DOHH2 (cell line): Measurements from ENCODE around the gene CCDC102A.

Source experiments
- H3F3A ChIP-seq: fragments of 200-600 bp; sonication (generic), shearing (Covaris generic); 2 replicates; pipeline ENCODE4 v1.6.0; 2016; ENCODE audit warnings: antibody characterized with exemption, mild to moderate bottlenecking; ENCODE audit not compliant: control insufficient read depth, insufficient read depth
- H3K27ac ChIP-seq: fragments of 200-600 bp; sonication (generic); 2 replicates; pipeline ENCODE4 v1.5.1; 2014; ENCODE audit warnings: low read depth, mild to moderate bottlenecking, low read length, moderate library complexity
- H3K27me3 ChIP-seq: fragments of 200-600 bp; sonication (generic); 2 replicates; pipeline ENCODE4 v1.6.1; 2014; ENCODE audit warnings: mild to moderate bottlenecking, low read length, mixed read lengths; ENCODE audit not compliant: control insufficient read depth
- H3K36me3 ChIP-seq: fragments of 200-600 bp; sonication (generic); 2 replicates; pipeline ENCODE4 v1.6.1; 2014; ENCODE audit warnings: mild to moderate bottlenecking, low read length, moderate library complexity, mixed read lengths; ENCODE audit not compliant: control insufficient read depth
- H3K4me1 ChIP-seq: fragments of 200-600 bp; sonication (generic); 2 replicates; pipeline ENCODE4 v1.6.1; 2014; ENCODE audit warnings: mild to moderate bottlenecking, low read length, mixed read lengths; ENCODE audit not compliant: control insufficient read depth
- H3K4me2 ChIP-seq: fragments of 200-600 bp; sonication (generic); 2 replicates; pipeline ENCODE4 v1.6.0; 2014; ENCODE audit warnings: mild to moderate bottlenecking, low read length, moderate library complexity
- H3K4me3 ChIP-seq: fragments of 200-600 bp; sonication (generic); 2 replicates; pipeline ENCODE4 v1.5.1; 2014; ENCODE audit warnings: mild to moderate bottlenecking, low read length, mixed read lengths
- H3K79me2 ChIP-seq: fragments of 200-600 bp; sonication (generic); 2 replicates; pipeline ENCODE4 v1.6.1; 2014; ENCODE audit warnings: mild to moderate bottlenecking, low read length, mixed read lengths; ENCODE audit not compliant: control insufficient read depth
- H3K9me2 ChIP-seq: fragments of 200-600 bp; sonication (generic); replicated peaks from 2 replicates; pipeline ENCODE4 v1.6.1; 2014; ENCODE audit warnings: mild to moderate bottlenecking, low read length, mixed read lengths; ENCODE audit not compliant: control insufficient read depth
- H3K9me3 ChIP-seq: fragments of 200-600 bp; sonication (generic); 2 replicates; pipeline ENCODE4 v1.6.1; 2014; ENCODE audit warnings: antibody characterized with exemption, low read length, mixed read lengths; ENCODE audit not compliant: control insufficient read depth, insufficient read depth
- H4K20me1 ChIP-seq: fragments of 200-600 bp; sonication (generic); 2 replicates; pipeline ENCODE4 v1.6.0; 2014; ENCODE audit warnings: low read depth, mild to moderate bottlenecking, antibody characterized with exemption, low read length, moderate library complexity; ENCODE audit not compliant: control insufficient read depth, insufficient read depth
- EZH2phosphoT487 ChIP-seq: fragments of 200-600 bp; sonication (generic); IDR thresholded peaks from 2 replicates; pipeline ENCODE4 v1.6.1; 2017; ENCODE audit warnings: borderline replicate concordance, mild to moderate bottlenecking, antibody characterized with exemption, low read length, moderate library complexity, mixed read lengths
- TF ChIP-seq, protein P1 (sequence below): fragments of 200-600 bp; sonication (generic); IDR thresholded peaks from one replicate; pipeline ENCODE4 v1.5.1; 2014; ENCODE audit warnings: antibody characterized with exemption, mild to moderate bottlenecking, low read depth, low read length; ENCODE audit not compliant: poor library complexity, severe bottlenecking

CCDC102A gene

DNA sequence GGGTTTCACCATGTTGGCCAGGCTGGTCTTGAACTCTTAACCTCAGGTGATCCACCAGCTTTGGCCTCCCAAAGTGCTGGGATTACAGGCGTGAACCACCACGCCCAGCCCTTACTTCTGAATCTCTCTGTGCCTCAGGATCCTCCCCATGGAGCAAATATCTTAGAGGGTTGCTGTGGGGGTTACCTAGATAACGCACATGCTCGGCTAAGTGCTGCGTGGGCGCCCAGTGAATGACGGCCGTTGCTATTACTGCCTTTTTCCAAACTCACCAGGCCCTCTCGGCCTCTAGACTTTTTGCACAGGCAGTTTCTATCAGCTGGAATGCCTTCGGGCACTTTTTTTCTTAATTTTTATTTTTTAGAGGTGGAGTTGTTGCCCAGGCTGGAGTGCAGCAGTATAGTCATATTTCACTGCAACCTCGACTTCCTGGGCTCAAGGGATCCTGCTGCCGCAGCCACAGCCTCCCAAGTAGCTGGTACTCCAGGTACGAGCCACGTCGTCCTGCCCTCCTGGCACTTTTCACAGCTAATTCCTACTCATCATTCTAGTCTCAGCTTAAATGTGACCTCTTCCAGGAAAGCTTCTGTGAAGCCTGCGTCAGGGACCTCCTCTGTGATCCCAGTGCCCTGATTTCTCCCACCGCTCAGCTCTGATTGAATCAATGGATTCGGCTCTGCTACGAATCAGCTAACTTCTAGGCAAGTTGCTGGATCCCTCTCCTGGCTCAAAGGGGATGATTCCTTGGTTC lies 8.6 kb downstream of the CCDC102A start:
- no peak overlapping the region for H3K4me2 ChIP-seq

DNA sequence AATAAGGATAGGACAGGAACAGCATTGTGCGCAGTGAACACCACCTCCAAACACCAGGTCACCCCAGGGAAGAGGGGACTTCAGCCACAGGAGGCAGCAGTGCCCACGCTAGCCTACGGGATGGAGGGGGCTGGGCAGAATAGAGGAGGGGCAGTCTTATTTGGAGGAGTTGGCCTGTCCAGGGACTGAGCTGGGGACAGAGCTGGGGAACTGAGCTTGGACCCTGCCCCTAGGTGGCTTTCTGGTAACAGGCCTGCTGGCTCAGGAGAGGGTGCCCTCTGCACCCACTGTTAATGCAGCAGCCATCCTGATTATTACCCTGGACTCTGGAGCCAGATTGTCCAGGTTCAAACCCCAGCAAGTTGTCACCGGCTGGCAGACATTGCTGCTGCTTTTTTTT lies 9.3 kb downstream of the CCDC102A start:
- Histone ChIP-seq H3F3A (peaks cover 20% of the 10 kb centered on the region), H3K9me2 (no peaks in the 10 kb centered on the region), H3K9me3 (no peaks in the 10 kb centered on the region), H3K79me2 (no peaks in the 10 kb centered on the region), H4K20me1 (no peaks in the 10 kb centered on the region), H3K36me3 (peaks cover 4% of the 10 kb centered on the region; the same call in 1 of the 2 replicates), H3K27me3 (no peaks in the 10 kb centered on the region), H3K4me1 (peaks cover 59% of the 10 kb centered on the region), H3K27ac (no peak overlapping the region), H3K4me2 (no peak overlapping the region), H3K4me3 (no peak overlapping the region)
- TF ChIP-seq, protein P1, sequence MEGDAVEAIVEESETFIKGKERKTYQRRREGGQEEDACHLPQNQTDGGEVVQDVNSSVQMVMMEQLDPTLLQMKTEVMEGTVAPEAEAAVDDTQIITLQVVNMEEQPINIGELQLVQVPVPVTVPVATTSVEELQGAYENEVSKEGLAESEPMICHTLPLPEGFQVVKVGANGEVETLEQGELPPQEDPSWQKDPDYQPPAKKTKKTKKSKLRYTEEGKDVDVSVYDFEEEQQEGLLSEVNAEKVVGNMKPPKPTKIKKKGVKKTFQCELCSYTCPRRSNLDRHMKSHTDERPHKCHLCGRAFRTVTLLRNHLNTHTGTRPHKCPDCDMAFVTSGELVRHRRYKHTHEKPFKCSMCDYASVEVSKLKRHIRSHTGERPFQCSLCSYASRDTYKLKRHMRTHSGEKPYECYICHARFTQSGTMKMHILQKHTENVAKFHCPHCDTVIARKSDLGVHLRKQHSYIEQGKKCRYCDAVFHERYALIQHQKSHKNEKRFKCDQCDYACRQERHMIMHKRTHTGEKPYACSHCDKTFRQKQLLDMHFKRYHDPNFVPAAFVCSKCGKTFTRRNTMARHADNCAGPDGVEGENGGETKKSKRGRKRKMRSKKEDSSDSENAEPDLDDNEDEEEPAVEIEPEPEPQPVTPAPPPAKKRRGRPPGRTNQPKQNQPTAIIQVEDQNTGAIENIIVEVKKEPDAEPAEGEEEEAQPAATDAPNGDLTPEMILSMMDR: no peak
- no peak for TF ChIP-seq EZH2phosphoT487

More for the DNA sequence above, 8.6 kb downstream of the CCDC102A start:
- H3K9me3 ChIP-seq: no peaks in the 10 kb centered on the region
- H4K20me1 ChIP-seq: no peaks in the 10 kb centered on the region
- H3F3A ChIP-seq: peaks cover 14% of the 10 kb centered on the region
- no peaks in the 10 kb centered on the region for H3K36me3 ChIP-seq
- no peaks in the 10 kb centered on the region for H3K27me3 ChIP-seq
- peaks cover 59% of the 10 kb centered on the region for H3K4me1 ChIP-seq
- H3K9me2 ChIP-seq: no peaks in the 10 kb centered on the region
- no peak overlapping the region for H3K4me3 ChIP-seq
- no peak for TF ChIP-seq EZH2phosphoT487
- TF ChIP-seq, protein P1: no peak
- H3K27ac ChIP-seq: no peak overlapping the region
- no peaks in the 10 kb centered on the region for H3K79me2 ChIP-seq

DNA sequence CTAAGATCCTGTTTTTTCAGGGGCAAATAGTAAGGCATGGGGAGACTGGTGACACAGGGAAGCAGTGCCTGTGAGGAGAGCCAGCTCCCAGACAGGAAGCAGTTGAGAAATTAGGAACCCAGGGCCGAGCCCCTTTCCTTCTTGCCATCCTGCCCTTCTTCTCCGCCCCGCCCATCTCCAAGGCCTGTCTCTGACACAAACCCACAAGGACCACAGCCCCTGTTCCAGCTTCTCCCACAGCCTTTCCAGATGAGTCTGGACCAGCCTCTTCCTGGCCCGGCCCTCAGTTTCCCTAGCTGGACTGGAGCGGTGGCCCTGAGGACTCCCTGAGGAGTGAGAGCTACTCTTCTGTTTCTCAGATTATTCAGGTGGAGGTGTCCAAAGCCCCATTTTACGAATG lies 9.9 kb downstream of the CCDC102A start:
- no peak overlapping the region for H3K4me3 ChIP-seq
- H3K4me2 ChIP-seq: no peak overlapping the region
- TF ChIP-seq EZH2phosphoT487: no peak
- TF ChIP-seq, protein P1: no peak
- H3K9me2 ChIP-seq: no peaks in the 10 kb centered on the region
- H3K79me2 ChIP-seq: no peaks in the 10 kb centered on the region
- peaks cover 20% of the 10 kb centered on the region for H3F3A ChIP-seq
- H3K36me3 ChIP-seq: peaks cover 4% of the 10 kb centered on the region; the same call in 1 of the 2 replicates
- no peaks in the 10 kb centered on the region for H4K20me1 ChIP-seq
- H3K9me3 ChIP-seq: no peaks in the 10 kb centered on the region
- no peak overlapping the region for H3K27ac ChIP-seq
- no peaks in the 10 kb centered on the region for H3K27me3 ChIP-seq
- peaks cover 60% of the 10 kb centered on the region for H3K4me1 ChIP-seq
